CD14-positive monocyte (primary cell): ENCODE results near the gene CENPU. TPM values are rescaled to one million over a fixed set of nuclear protein-coding genes. Genes with fewer than 3 reads are reported as not detected.
A peak's percentile ranks its signal among the peaks of the same experiment; 100 is the strongest.

ENCODE experiments used
- DNase-seq, 3 donors: peaks; one replicate each; pipeline ENCODE4 v3.0.0-alpha.2; 2011 to 2022
- H2AFZ ChIP-seq: 2 replicates; pipeline ENCODE4 v1.6.0; 2012; ENCODE audit warnings: mild to moderate bottlenecking, low read depth, low read length, inconsistent platforms; ENCODE audit not compliant: insufficient read depth, poor library complexity, severe bottlenecking
- H3K27ac ChIP-seq, 2 donors: 1 replicate in 1 of 2; 2 replicates in 1 of 2; pipeline ENCODE4 v1.5.1; 2012 to 2013; ENCODE audit warnings: low read length in 2 of 2, control low read depth in 1 of 2, inconsistent platforms in 1 of 2, low read depth in 1 of 2, mild to moderate bottlenecking in 1 of 2
- H3K27me3 ChIP-seq, 2 donors: one replicate each; pipeline versions ENCODE4 v1.6.0 to v1.6.1; 2011 to 2013; ENCODE audit warnings: low read length in 2 of 2; ENCODE audit not compliant: control insufficient read depth in 2 of 2, insufficient read depth in 2 of 2
- H3K36me3 ChIP-seq, 2 donors: replicated peaks in 1 of 2; 1 replicate in 1 of 2; 2 replicates in 1 of 2; pipeline versions ENCODE4 v1.5.1 to v1.6.1; 2012 to 2013; ENCODE audit warnings: low read length in 2 of 2, control low read depth in 1 of 2, inconsistent platforms in 1 of 2, mild to moderate bottlenecking in 1 of 2; ENCODE audit not compliant: insufficient read depth in 2 of 2, control insufficient read depth in 1 of 2
- H3K4me1 ChIP-seq, 2 donors: 1 replicate in 1 of 2; 2 replicates in 1 of 2; pipeline versions ENCODE4 v1.5.1 to v1.6.1; 2012 to 2013; ENCODE audit warnings: low read length in 2 of 2, control low read depth in 1 of 2, inconsistent platforms in 1 of 2, mild to moderate bottlenecking in 1 of 2, moderate library complexity in 1 of 2; ENCODE audit not compliant: insufficient read depth in 2 of 2, control insufficient read depth in 1 of 2
- H3K4me2 ChIP-seq: replicated peaks from 2 replicates; pipeline ENCODE3; 2012; ENCODE audit warnings: low read length, moderate library complexity, mild to moderate bottlenecking; ENCODE audit not compliant: poor library complexity, severe bottlenecking; ENCODE audit errors: extremely low read depth
- H3K4me3 ChIP-seq, 3 experiments: fragments of 200-600 bp in 1 of 3; sonication (generic) in 1 of 3; replicated peaks in 1 of 3; 1 replicate in 2 of 3; 2 replicates in 1 of 3; pipeline ENCODE4 v1.5.1; 2011 to 2013; ENCODE audit warnings: low read length in 3 of 3, mild to moderate bottlenecking in 3 of 3, control low read depth in 2 of 3, low read depth in 2 of 3, inconsistent platforms in 1 of 3, moderate library complexity in 1 of 3
- H3K79me2 ChIP-seq: 2 replicates; pipeline ENCODE4 v1.6.0; 2012; ENCODE audit warnings: mild to moderate bottlenecking, control low read depth, inconsistent platforms, low read length, moderate library complexity; ENCODE audit not compliant: insufficient read depth
- H3K9ac ChIP-seq: 2 replicates; pipeline ENCODE4 v1.6.0; 2017; ENCODE audit warnings: low read length, mild to moderate bottlenecking; ENCODE audit not compliant: insufficient read depth, poor library complexity, severe bottlenecking
- H3K9me3 ChIP-seq, 2 donors: replicated peaks in 1 of 2; 1 replicate in 1 of 2; 2 replicates in 1 of 2; pipeline versions ENCODE4 v1.5.1 to v1.6.1; 2012 to 2013; ENCODE audit warnings: low read length in 2 of 2, control low read depth in 1 of 2; ENCODE audit not compliant: control insufficient read depth in 1 of 2, insufficient read depth in 1 of 2
- H4K20me1 ChIP-seq: 2 replicates; pipeline ENCODE4 v1.6.0; 2012; ENCODE audit warnings: mild to moderate bottlenecking, low read length, control low read depth, moderate library complexity; ENCODE audit not compliant: insufficient read depth
- H3K27ac Mint-ChIP-seq, 7 donors: one replicate each; pipeline ENCODE4 v1.8.0; 2020; ENCODE audit warnings: mild to moderate bottlenecking in 7 of 7, mixed read lengths in 7 of 7, moderate library complexity in 6 of 7, inconsistent platforms in 2 of 7
- H3K27me3 Mint-ChIP-seq, 3 donors: one replicate each; pipeline ENCODE4 v1.8.0; 2021 to 2022; ENCODE audit warnings: low read depth in 3 of 3, mild to moderate bottlenecking in 3 of 3, mixed read lengths in 3 of 3, moderate library complexity in 3 of 3, inconsistent platforms in 1 of 3
- H3K36me3 Mint-ChIP-seq, 2 donors: one replicate each; pipeline ENCODE4 v1.8.0; 2020; ENCODE audit warnings: mixed read lengths in 2 of 2, inconsistent platforms in 1 of 2, mild to moderate bottlenecking in 1 of 2
- H3K4me1 Mint-ChIP-seq: one replicate; pipeline ENCODE4 v1.8.0; 2020; ENCODE audit warnings: mild to moderate bottlenecking, mixed read lengths
- H3K4me3 Mint-ChIP-seq, 2 donors: one replicate each; pipeline ENCODE4 v1.8.0; 2020; ENCODE audit warnings: mild to moderate bottlenecking in 2 of 2, mixed read lengths in 2 of 2, moderate library complexity in 1 of 2
- H3K9me3 Mint-ChIP-seq, 7 donors: one replicate each; pipeline ENCODE4 v1.8.0; 2020 to 2022; ENCODE audit warnings: mixed read lengths in 7 of 7, mild to moderate bottlenecking in 6 of 7, moderate library complexity in 6 of 7, inconsistent platforms in 2 of 7
- WGBS: methylation state at CpG from one replicate; pipeline ENCODE4 v1.1.5; 2013; ENCODE audit warnings: missing lambda C conversion rate; ENCODE audit not compliant: insufficient coverage; 5-methylcytosine and 5-hydroxymethylcytosine counted together
- intact Hi-C, 2 donors: fragments of 100-400 bp; cut with micrococcal nuclease; formaldehyde crosslinking; loops; one replicate each; pipeline versions ENCODE4 v1.15.0 to v1.15.1; 2023
- polyA plus RNA-seq, 3 donors: library from polyadenylated mRNA; depleted of rRNA in 1 of 3; unstranded in 2 of 3; stranded (reverse) in 1 of 3; fragments of 300-500 nt in 2 of 3; fragments of >200 nt in 1 of 3; fragmentation: Illumina TruSeq in 2 of 3; gene quantifications; 1 replicate in 2 of 3; 2 replicates in 1 of 3; pipeline ENCODE4 v1.2.3, GENCODE V29; 2012 to 2021
- TF ChIP-seq, protein P1 (sequence below): fragments of 200-600 bp; IDR thresholded peaks from one replicate; pipeline ENCODE4 v1.8.0; 2022; ENCODE audit warnings: antibody characterized with exemption, mild to moderate bottlenecking

Gene CENPU
- polyA plus RNA-seq, 3 donors, result 1.2 to 1.6 (median 1.5) TPM

- Mint-ChIP-seq H3K9me3 (peaks cover 0 to 1% (median 0%) of the 10 kb centered on the region in 7 donors), H3K27ac (peak overlapping the region in 1 of 7 donors; percentile 42), H3K27me3 (no peaks in the 10 kb centered on the region), H3K36me3 (peaks cover 8 to 10% of the 10 kb centered on the region in 2 donors), H3K4me1 (peaks cover 26% of the 10 kb centered on the region), H3K4me3 (no peak overlapping the region)
- no CpG with 5 or more reads among the region's 1 CpG for WGBS
- H3K9me3 ChIP-seq, result no peaks in the 10 kb centered on the region
- no peaks in the 10 kb centered on the region for H4K20me1 ChIP-seq
- no peaks in the 10 kb centered on the region for H3K79me2 ChIP-seq
- intact Hi-C loops, result no loop called here
- no peak overlapping the region for H3K4me2 ChIP-seq
- H3K27ac ChIP-seq, result no peak overlapping the region
- DNase-seq, result no peak
- H3K9ac ChIP-seq, result no peak overlapping the region
- H2AFZ ChIP-seq, result no peak overlapping the region
- H3K27me3 ChIP-seq, result no peaks in the 10 kb centered on the region
- no peaks in the 10 kb centered on the region for H3K36me3 ChIP-seq
- TF ChIP-seq, protein P1, sequence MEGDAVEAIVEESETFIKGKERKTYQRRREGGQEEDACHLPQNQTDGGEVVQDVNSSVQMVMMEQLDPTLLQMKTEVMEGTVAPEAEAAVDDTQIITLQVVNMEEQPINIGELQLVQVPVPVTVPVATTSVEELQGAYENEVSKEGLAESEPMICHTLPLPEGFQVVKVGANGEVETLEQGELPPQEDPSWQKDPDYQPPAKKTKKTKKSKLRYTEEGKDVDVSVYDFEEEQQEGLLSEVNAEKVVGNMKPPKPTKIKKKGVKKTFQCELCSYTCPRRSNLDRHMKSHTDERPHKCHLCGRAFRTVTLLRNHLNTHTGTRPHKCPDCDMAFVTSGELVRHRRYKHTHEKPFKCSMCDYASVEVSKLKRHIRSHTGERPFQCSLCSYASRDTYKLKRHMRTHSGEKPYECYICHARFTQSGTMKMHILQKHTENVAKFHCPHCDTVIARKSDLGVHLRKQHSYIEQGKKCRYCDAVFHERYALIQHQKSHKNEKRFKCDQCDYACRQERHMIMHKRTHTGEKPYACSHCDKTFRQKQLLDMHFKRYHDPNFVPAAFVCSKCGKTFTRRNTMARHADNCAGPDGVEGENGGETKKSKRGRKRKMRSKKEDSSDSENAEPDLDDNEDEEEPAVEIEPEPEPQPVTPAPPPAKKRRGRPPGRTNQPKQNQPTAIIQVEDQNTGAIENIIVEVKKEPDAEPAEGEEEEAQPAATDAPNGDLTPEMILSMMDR, result no peak
- peaks cover 24% of the 10 kb centered on the region in 2 donors for H3K4me1 ChIP-seq
- H3K4me3 ChIP-seq, result no peak overlapping the region
Observed at GRCh38 chr4:184681916-184682315, 52.0 kb downstream of the CENPU start.

- Mint-ChIP-seq H3K4me1 (peaks cover 26% of the 10 kb centered on the region), H3K9me3 (peaks cover 0 to 2% (median 0%) of the 10 kb centered on the region in 7 donors), H3K27me3 (no peaks in the 10 kb centered on the region), H3K4me3 (peak overlapping the region in 1 of 2 donors; percentile 56), H3K36me3 (peaks cover 0 to 4% of the 10 kb centered on the region in 2 donors), H3K27ac (peak overlapping the region in 2 of 7 donors; percentile 40 to 53)
- DNase-seq, result peak in 1 of 3 donors; percentile 27
- no peak overlapping the region for H3K9ac ChIP-seq
- no peaks in the 10 kb centered on the region for H4K20me1 ChIP-seq
- peak overlapping the region in 1 of 2 donors; percentile 6 for H3K27ac ChIP-seq
- TF ChIP-seq, protein P1, result no peak
- no peaks in the 10 kb centered on the region for H3K79me2 ChIP-seq
- H2AFZ ChIP-seq, result peak overlapping the region; percentile 16
- no peaks in the 10 kb centered on the region for H3K36me3 ChIP-seq
- H3K4me1 ChIP-seq, result peaks cover 23 to 24% of the 10 kb centered on the region in 2 donors
- no peaks in the 10 kb centered on the region for H3K27me3 ChIP-seq
- intact Hi-C loops, result no loop called here
- no CpG with 5 or more reads among the region's 9 CpGs for WGBS
- no peak overlapping the region for H3K4me3 ChIP-seq
- H3K9me3 ChIP-seq, result no peaks in the 10 kb centered on the region
- peak overlapping the region; percentile 56 for H3K4me2 ChIP-seq
Observed at GRCh38 chr4:184680698-184681097, 53.2 kb downstream of the CENPU start.
